ENCODE data around the gene KLHL29. TPM values are rescaled to one million over a fixed set of nuclear protein-coding genes. Genes with fewer than 3 reads are reported as not detected.
A peak's percentile ranks its signal among the peaks of the same experiment; 100 is the strongest.

Gene KLHL29
- total RNA-seq, 4 donors from 2014 or later: 2.2 to 3.3 (median 2.7) TPM

GRCh38 chr2:23512778-23513177 is 127.8 kb downstream of the KLHL29 start:
- Histone ChIP-seq H3K27me3 (no peaks in the 10 kb centered on the region), H3K27ac (no peak overlapping the region), H3K36me3 (no peaks in the 10 kb centered on the region), H3K4me1 (peaks cover 3 to 8% of the 10 kb centered on the region in 2 donors), H3K9me3 (no peaks in the 10 kb centered on the region), H3K4me3 (replicated peaks in 1 of 3) (no peak overlapping the region)
- no peak for DNase-seq
- WGBS, 2 donors: 91 to 93% methylated on average over 5 to 8 of the region's 8 CpGs
- no peak for TF ChIP-seq POLR2A (IDR thresholded peaks at IDR 0.05)
- no peak for TF ChIP-seq CTCF (IDR thresholded peaks at IDR 0.05)
- intact Hi-C loops (cut with DNase I): no loop called here

- Histone ChIP-seq H3K27ac (no peak overlapping the region), H3K4me1 (peaks cover 3 to 8% of the 10 kb centered on the region in 2 donors), H3K36me3 (no peaks in the 10 kb centered on the region), H3K9me3 (no peaks in the 10 kb centered on the region), H3K4me3 (replicated peaks in 1 of 3) (no peak overlapping the region), H3K27me3 (no peaks in the 10 kb centered on the region)
- intact Hi-C loops (cut with DNase I): no loop called here
- WGBS, 2 donors: 64 to 70% methylated on average over 15 of the region's 15 CpGs
- peak in 1 of 2 donors; percentile 16 for TF ChIP-seq POLR2A (IDR thresholded peaks at IDR 0.05)
- TF ChIP-seq CTCF (IDR thresholded peaks at IDR 0.05): no peak
- no peak for DNase-seq
Observed at GRCh38 chr2:23513245-23513871, 128.4 kb downstream of the KLHL29 start.

GRCh38 chr2:23513872-23514793 is 129.2 kb downstream of the KLHL29 start:
- intact Hi-C loops (cut with DNase I): no loop called here
- peak in 1 of 2 donors; percentile 34 for DNase-seq
- Histone ChIP-seq H3K36me3 (no peaks in the 10 kb centered on the region), H3K9me3 (no peaks in the 10 kb centered on the region), H3K4me1 (peaks cover 3 to 8% of the 10 kb centered on the region in 2 donors), H3K27me3 (no peaks in the 10 kb centered on the region), H3K27ac (no peak overlapping the region), H3K4me3 (replicated peaks in 1 of 3) (no peak overlapping the region)
- no peak for TF ChIP-seq POLR2A (IDR thresholded peaks at IDR 0.05)
- TF ChIP-seq CTCF (IDR thresholded peaks at IDR 0.05): no peak
- WGBS, 2 donors: 66 to 69% methylated on average over 10 of the region's 10 CpGs

GRCh38 chr2:23516520-23517256 is 131.7 kb downstream of the KLHL29 start:
- Histone ChIP-seq H3K36me3 (no peaks in the 10 kb centered on the region), H3K27ac (no peak overlapping the region), H3K9me3 (no peaks in the 10 kb centered on the region), H3K27me3 (no peaks in the 10 kb centered on the region), H3K4me3 (replicated peaks in 1 of 3) (no peak overlapping the region), H3K4me1 (peaks cover 3 to 8% of the 10 kb centered on the region in 2 donors)
- intact Hi-C loops (cut with DNase I): no loop called here
- peak; percentile 68 to 84 for DNase-seq
- no peak for TF ChIP-seq POLR2A (IDR thresholded peaks at IDR 0.05)
- TF ChIP-seq CTCF (IDR thresholded peaks at IDR 0.05): no peak
- 55 to 62% methylated on average over 18 to 19 of the region's 19 CpGs for WGBS, 2 donors

Data from thyroid gland (tissue), 4 donors.